Measurements from ENCODE around the gene UBXN11.

Gene UBXN11

GRCh38 chr1:26349877-26350244, 43.4 kb upstream of the UBXN11 start:
- Histone ChIP-seq H3K9ac (ENCODE audit: low read depth, low read length) (no peak overlapping the region; the same call in 1 of the 2 replicates), H3K27ac (ENCODE audit: low read depth, low read length) (peak overlapping the region; percentile 88), H3K4me1 (ENCODE audit: insufficient read depth, low read length) (peaks cover 23% of the 10 kb centered on the region), H3K4me3 (ENCODE audit: low read length) (no peak overlapping the region), H3K27me3 (ENCODE audit: insufficient read depth, low read length) (no peaks in the 10 kb centered on the region), H3K9me3 (ENCODE audit: insufficient read depth, low read depth, low read length) (no peaks in the 10 kb centered on the region), H3K36me3 (ENCODE audit: insufficient read depth, low read length) (no peaks in the 10 kb centered on the region)
- 87% methylated on average over 5 of the region's 5 CpGs for WGBS

DNA sequence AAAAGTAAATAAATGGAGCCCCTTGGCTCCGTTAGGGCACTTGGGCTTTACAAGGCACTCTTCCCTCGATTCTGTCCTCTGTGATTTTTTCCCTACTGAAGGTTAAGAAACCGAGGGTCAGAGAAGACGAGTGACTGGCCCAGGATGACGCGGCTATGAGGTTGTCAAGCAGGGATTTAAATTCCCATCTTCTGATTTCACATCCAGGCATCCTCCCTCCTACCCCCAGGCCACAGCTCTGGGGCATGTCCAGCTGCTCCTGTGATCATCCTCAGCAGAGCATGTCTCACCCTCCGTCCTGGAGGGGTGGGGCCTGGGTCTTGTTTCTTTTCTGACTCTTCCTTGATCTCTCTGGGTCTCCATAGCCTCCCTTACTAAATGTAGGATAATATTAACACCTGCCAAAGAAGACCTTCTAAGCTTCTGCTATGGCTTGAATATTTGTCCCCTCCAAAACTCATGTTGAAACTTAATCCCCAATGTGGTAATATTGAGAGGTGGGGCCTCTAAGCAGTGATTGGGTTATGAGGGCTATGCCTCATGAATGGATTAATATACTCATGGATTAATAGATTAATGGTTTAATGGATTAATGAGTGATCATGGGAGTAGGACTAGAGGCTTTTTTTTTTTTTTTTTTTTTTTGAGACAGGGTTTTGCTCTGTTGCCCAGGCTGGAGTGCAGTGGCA, 42.9 kb upstream of the UBXN11 start:
- H3K4me1 ChIP-seq (ENCODE audit: insufficient read depth, low read length), result peaks cover 23% of the 10 kb centered on the region
- H3K36me3 ChIP-seq (ENCODE audit: insufficient read depth, low read length), result no peaks in the 10 kb centered on the region
- H3K27me3 ChIP-seq (ENCODE audit: insufficient read depth, low read length), result no peaks in the 10 kb centered on the region
- no peak overlapping the region for H3K4me3 ChIP-seq (ENCODE audit: low read length)
- H3K9me3 ChIP-seq (ENCODE audit: insufficient read depth, low read depth, low read length), result no peaks in the 10 kb centered on the region
- H3K9ac ChIP-seq (ENCODE audit: low read depth, low read length), result no peak overlapping the region
- no peak overlapping the region for H3K27ac ChIP-seq (ENCODE audit: low read depth, low read length)
- WGBS, result 92% methylated on average over 7 of the region's 7 CpGs

DNA sequence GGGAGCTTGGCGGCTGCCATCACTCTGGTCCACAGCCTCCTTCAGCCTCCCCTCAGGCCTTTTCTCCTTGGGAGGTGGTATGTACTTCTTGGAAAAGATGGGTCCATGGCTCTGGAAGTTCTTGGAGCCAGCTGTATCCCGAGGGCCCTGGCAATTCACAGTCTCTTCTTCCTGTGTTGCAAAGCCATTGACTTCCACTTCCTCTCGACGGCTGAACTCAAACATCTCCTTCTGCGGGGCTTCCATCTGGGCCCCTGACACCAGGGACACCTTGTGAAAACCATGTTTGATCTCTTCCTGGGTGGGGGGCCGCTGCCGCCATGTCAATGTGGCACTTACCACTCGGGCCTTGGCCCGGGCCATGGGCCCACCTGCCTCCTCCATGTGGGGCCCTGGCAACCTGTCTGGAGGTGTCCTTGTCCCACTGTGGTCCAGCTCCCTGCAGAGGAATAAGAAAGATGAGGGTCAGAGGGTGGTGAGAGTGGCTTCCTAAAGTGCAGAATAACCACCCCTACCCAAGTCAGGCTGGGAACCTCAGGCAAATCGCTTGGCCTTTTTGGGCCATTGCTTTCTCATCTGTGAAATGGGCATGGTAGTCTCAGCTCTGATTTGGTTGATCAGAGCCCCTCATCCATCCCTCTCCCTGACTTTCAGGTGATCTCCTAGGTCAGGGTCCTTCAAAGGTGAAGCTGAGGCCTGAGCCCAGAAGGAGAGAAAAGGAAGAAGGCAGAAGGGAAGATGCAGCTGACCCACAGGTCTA, 40.0 kb upstream of the UBXN11 start:
- Histone ChIP-seq H3K9ac (ENCODE audit: low read depth, low read length) (no peak overlapping the region), H3K4me1 (ENCODE audit: insufficient read depth, low read length) (peaks cover 16% of the 10 kb centered on the region), H3K9me3 (ENCODE audit: insufficient read depth, low read depth, low read length) (no peaks in the 10 kb centered on the region), H3K4me3 (ENCODE audit: low read length) (no peak overlapping the region), H3K27me3 (ENCODE audit: insufficient read depth, low read length) (no peaks in the 10 kb centered on the region), H3K27ac (ENCODE audit: low read depth, low read length) (no peak overlapping the region), H3K36me3 (ENCODE audit: insufficient read depth, low read length) (no peaks in the 10 kb centered on the region)
- WGBS, result 90% methylated on average over 10 of the region's 10 CpGs

- H3K9ac ChIP-seq (ENCODE audit: low read depth, low read length), result no peak overlapping the region
Observed at GRCh38 chr1:26345718-26346117, 39.3 kb upstream of the UBXN11 start.

DNA sequence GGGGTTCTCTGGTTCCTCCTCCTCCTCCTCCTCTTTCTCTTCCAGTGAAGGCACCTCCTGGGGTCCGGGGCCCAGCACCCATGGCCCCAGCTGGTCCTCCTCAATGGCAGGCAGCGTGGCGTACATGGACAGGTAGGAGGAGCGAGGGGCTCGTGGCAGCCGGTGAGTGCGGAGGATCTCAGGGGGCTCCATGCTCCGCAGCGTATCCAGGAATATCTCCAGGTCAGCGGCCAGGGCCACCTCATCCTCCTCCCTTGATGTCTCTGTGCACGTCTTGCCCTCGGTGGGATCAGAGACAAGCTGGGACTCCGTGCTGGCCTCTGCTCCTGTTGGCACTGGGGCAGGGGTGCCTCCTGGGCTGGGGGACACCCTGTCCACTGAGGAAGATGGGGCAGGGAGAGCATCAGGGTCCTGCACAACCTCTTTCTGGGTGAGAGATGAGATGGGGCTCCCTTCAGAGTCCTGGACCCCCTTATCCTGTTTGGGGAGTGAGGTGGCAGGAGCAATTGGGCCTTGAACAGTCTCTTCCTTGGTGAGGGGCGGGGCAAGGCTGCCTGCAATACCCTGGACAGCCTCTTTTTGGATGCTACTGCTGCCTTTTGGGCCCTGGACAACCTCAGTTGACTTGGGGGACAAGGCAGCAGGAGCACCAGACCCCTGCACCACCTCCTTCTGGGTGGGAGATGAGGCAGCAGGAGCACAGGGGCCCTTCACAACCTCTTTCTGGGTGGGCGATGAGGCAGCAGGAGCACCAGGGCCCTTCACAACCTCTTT, 37.9 kb upstream of the UBXN11 start:
- Histone ChIP-seq H3K27ac (ENCODE audit: low read depth, low read length) (no peak overlapping the region), H3K4me3 (ENCODE audit: low read length) (no peak overlapping the region), H3K9ac (ENCODE audit: low read depth, low read length) (no peak overlapping the region), H3K9me3 (ENCODE audit: insufficient read depth, low read depth, low read length) (no peaks in the 10 kb centered on the region), H3K27me3 (ENCODE audit: insufficient read depth, low read length) (no peaks in the 10 kb centered on the region), H3K36me3 (ENCODE audit: insufficient read depth, low read length) (no peaks in the 10 kb centered on the region), H3K4me1 (ENCODE audit: insufficient read depth, low read length) (no peaks in the 10 kb centered on the region)
- WGBS, result 94% methylated on average over 15 of the region's 15 CpGs

More at GRCh38 chr1:26345718-26346117, 39.3 kb upstream of the UBXN11 start:
- Histone ChIP-seq H3K4me1 (ENCODE audit: insufficient read depth, low read length) (peaks cover 9% of the 10 kb centered on the region), H3K36me3 (ENCODE audit: insufficient read depth, low read length) (no peaks in the 10 kb centered on the region), H3K4me3 (ENCODE audit: low read length) (no peak overlapping the region), H3K27ac (ENCODE audit: low read depth, low read length) (no peak overlapping the region), H3K27me3 (ENCODE audit: insufficient read depth, low read length) (no peaks in the 10 kb centered on the region), H3K9me3 (ENCODE audit: insufficient read depth, low read depth, low read length) (no peaks in the 10 kb centered on the region)
- WGBS, result 87% methylated on average over 15 of the region's 15 CpGs

DNA sequence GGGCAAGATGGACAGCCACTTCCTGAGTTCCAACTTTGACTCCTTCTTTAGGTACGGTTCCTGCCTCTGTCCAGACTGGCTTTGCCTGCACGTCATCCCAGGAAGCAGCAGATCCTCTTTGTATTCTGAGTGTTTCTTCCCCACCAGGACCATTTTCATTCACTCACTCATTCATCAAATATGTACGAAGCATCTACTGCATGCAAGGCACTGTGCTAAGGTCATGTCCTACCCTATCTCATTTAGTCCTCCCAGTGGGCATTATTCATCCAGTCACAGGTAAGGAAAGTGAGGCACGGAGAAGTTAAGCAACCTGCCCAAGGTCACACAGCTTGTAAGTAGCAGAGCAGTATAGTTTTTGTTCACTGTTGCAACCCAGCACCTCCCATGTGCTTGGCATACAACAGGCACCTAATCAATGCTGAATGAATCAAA, 33.6 kb upstream of the UBXN11 start:
- Histone ChIP-seq H3K9ac (ENCODE audit: low read depth, low read length) (no peak overlapping the region), H3K27ac (ENCODE audit: low read depth, low read length) (no peak overlapping the region), H3K27me3 (ENCODE audit: insufficient read depth, low read length) (peaks cover 9% of the 10 kb centered on the region; the same call in 1 of the 2 replicates), H3K4me1 (ENCODE audit: insufficient read depth, low read length) (peaks cover 21% of the 10 kb centered on the region), H3K36me3 (ENCODE audit: insufficient read depth, low read length) (no peaks in the 10 kb centered on the region), H3K4me3 (ENCODE audit: low read length) (no peak overlapping the region), H3K9me3 (ENCODE audit: insufficient read depth, low read depth, low read length) (no peaks in the 10 kb centered on the region)
- 88% methylated on average over 4 of the region's 4 CpGs for WGBS

DNA sequence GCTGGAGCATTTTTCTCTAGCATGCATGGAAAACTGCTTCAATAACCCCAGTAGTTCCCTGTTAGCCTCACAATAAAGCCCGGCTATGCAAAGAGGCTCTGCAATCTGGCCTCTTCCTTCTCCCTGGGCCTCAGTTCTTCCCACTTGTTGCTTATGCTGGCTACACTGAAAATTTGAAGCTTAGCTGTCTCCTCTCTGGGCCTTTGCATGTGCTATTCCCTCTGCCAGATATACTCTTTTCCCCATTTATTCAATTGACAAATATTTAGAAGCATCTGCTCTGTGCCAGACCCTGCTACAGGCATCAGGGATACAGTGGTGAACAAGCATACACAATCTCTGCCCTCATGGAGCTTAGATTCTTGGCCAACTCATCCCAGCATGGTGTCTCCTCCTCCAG, 32.2 kb upstream of the UBXN11 start:
- 92% methylated on average over 1 of the region's 1 CpG for WGBS
- Histone ChIP-seq H3K9ac (ENCODE audit: low read depth, low read length) (no peak overlapping the region), H3K9me3 (ENCODE audit: insufficient read depth, low read depth, low read length) (no peaks in the 10 kb centered on the region)

DNA sequence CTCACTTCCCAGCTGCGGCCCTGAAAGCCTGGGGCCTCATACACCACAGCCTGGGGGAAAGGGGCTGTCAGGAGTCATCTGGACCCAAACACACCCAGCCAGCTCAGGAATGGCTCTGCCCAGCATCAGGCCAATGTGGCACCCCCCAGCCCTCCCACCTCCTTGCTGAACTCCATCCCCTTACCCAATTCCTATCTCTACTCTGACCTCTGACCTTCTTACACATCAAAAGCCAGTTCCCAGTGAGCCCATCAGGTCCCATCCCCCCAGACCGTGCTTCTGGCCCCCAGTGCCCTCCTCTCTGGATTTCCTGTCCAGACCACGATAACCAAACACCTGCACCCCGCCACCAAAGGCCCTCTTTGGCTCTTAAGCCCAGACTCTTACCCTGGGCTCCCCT, 31.2 kb upstream of the UBXN11 start:
- Histone ChIP-seq H3K9ac (ENCODE audit: low read depth, low read length) (no peak overlapping the region), H3K4me3 (ENCODE audit: low read length) (no peak overlapping the region), H3K36me3 (ENCODE audit: insufficient read depth, low read length) (no peaks in the 10 kb centered on the region), H3K9me3 (ENCODE audit: insufficient read depth, low read depth, low read length) (no peaks in the 10 kb centered on the region), H3K27ac (ENCODE audit: low read depth, low read length) (no peak overlapping the region), H3K27me3 (ENCODE audit: insufficient read depth, low read length) (peaks cover 9% of the 10 kb centered on the region; the same call in 1 of the 2 replicates), H3K4me1 (ENCODE audit: insufficient read depth, low read length) (peaks cover 25% of the 10 kb centered on the region)
- WGBS, result 73% methylated on average over 4 of the region's 4 CpGs

More for the DNA sequence above, 32.2 kb upstream of the UBXN11 start:
- Histone ChIP-seq H3K4me1 (ENCODE audit: insufficient read depth, low read length) (peaks cover 25% of the 10 kb centered on the region), H3K27ac (ENCODE audit: low read depth, low read length) (no peak overlapping the region), H3K27me3 (ENCODE audit: insufficient read depth, low read length) (peaks cover 9% of the 10 kb centered on the region; the same call in 1 of the 2 replicates), H3K36me3 (ENCODE audit: insufficient read depth, low read length) (no peaks in the 10 kb centered on the region), H3K4me3 (ENCODE audit: low read length) (no peak overlapping the region)

DNA sequence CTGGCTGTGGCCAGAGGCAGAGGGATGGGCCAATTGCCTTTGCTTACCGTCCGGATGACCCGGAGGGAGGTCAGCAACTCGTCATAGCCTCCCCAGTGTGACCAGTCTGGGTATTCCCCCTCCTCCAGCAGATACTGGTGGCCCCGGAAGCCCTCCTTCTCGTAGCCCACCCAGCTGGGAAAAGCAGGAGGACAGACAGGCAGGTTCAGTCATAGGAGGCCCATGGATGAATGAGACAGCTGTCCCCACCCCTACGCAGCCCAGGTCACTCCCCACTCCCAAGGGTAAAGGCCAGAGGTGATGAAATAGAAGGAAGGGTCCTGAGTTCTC, 30.7 kb upstream of the UBXN11 start:
- no peaks in the 10 kb centered on the region for H3K36me3 ChIP-seq (ENCODE audit: insufficient read depth, low read length)
- H3K9ac ChIP-seq (ENCODE audit: low read depth, low read length), result peak overlapping the region; percentile 58; the same call in 1 of the 2 replicates
- WGBS, result 64% methylated on average over 6 of the region's 7 CpGs
- H3K27ac ChIP-seq (ENCODE audit: low read depth, low read length), result no peak overlapping the region
- H3K9me3 ChIP-seq (ENCODE audit: insufficient read depth, low read depth, low read length), result no peaks in the 10 kb centered on the region
- H3K4me3 ChIP-seq (ENCODE audit: low read length), result no peak overlapping the region
- H3K27me3 ChIP-seq (ENCODE audit: insufficient read depth, low read length), result peaks cover 9% of the 10 kb centered on the region; the same call in 1 of the 2 replicates
- H3K4me1 ChIP-seq (ENCODE audit: insufficient read depth, low read length), result peaks cover 25% of the 10 kb centered on the region

DNA sequence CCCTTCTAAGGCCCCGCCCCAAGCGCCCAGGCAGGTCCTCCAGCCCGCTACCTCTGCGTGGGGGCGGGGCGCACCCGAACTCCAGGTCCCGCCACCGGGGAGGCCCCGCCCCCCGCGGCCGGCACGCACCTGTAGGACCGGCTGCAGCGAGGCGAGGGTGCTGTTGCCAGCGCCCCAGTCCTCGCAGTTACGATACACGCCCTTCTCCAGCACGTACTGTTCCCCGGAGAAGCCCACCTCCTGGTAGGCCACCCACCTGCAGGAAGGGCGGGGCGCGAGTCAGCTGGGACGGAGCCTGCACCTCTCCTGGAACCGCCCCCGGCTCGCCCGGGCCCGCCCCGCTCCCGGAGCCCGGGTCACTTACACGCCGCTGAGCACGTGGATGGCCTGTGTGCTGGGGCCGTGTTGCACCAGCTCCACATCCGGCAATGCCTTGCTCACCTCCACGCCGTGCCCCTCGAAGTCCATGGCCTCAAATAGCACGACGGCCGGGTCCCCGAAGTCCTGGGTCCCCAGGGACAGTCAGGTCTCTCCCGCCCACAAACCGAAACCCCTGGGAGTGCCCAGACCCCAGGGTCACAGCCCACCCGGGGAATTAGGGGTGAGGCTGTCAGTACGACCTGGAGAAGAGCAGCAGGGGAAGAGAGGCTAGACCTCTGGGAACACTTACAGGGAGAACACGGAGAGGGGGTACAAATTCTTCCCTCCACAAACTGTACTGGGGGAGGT, 30.2 kb upstream of the UBXN11 start:
- Histone ChIP-seq H3K9me3 (ENCODE audit: insufficient read depth, low read depth, low read length) (no peaks in the 10 kb centered on the region), H3K27ac (ENCODE audit: low read depth, low read length) (peak overlapping the region; percentile 26; the same call in 1 of the 2 replicates)
- 13% methylated on average over 52 of the region's 52 CpGs for WGBS

More for the DNA sequence above, 30.2 kb upstream of the UBXN11 start:
- H3K4me1 ChIP-seq (ENCODE audit: insufficient read depth, low read length), result peaks cover 25% of the 10 kb centered on the region
- H3K36me3 ChIP-seq (ENCODE audit: insufficient read depth, low read length), result peaks cover under 1% of the 10 kb centered on the region
- peak overlapping the region; percentile 86 for H3K4me3 ChIP-seq (ENCODE audit: low read length)
- peak overlapping the region; percentile 58 for H3K9ac ChIP-seq (ENCODE audit: low read depth, low read length)
- H3K27me3 ChIP-seq (ENCODE audit: insufficient read depth, low read length), result peaks cover 9% of the 10 kb centered on the region; the same call in 1 of the 2 replicates

Measured in HUES64 (cell line).